HG03135 (cell line): ENCODE data around the gene LAMA2.

ENCODE experiments used
- ATAC-seq: cut with Tn5 transposase; IDR thresholded peaks from one replicate; pipeline ENCODE4 v1.9.1; 2021; ENCODE audit warnings: mild to moderate bottlenecking, moderate library complexity; ENCODE audit not compliant: unreplicated experiment

The LAMA2 gene

DNA sequence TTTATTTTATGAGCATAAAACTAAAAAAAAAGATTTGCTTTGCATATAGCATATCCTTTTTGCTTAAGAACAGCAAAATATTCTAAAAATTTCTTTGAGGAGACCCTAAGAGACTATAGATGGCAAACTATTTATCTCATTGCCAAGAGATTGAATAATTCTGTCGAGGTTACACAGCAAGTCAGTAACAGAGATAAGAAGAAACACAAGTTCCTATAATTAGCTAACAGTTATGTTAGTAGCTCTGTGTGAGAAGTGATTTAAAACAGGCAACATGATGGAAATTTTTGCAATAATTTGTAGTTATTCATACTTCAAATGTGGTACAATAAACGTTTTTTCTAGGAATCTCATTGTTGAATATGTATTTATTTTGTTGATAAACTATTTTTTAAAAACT, 9.1 kb downstream of the LAMA2 start:
- ATAC-seq: no peak

DNA sequence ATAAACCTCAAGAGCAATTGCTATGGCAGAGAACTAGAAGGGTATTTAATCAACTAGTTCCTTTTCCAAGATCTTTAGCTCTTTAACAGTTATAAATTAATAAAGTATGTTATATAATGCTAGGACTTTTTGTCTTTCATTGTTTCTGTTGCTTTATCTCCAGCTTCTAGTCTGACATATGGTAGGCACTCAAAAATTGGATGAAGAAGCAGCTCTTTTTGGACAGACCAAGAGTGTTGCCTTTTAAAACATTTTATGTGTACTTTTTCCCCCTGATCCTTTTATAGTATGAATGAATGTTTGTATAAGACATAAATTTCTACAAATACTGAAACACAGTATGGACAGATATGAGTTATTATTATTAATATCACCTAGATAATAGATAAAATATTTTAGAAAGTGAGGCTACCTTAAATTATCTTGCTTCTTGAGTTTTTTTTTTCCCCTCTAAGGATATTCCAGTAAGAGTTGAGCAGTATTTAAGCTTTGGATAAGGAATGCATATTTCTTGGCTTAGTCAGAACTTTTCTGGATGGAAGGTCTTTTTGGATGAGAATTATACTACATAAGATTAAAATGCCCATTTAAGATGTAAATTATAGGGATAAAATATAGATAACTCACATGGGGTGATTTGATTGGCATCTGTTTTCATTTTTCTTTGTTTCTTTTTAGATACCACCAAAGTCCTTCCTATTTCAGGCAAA, 16.6 kb downstream of the LAMA2 start:
- ATAC-seq: no peak

DNA sequence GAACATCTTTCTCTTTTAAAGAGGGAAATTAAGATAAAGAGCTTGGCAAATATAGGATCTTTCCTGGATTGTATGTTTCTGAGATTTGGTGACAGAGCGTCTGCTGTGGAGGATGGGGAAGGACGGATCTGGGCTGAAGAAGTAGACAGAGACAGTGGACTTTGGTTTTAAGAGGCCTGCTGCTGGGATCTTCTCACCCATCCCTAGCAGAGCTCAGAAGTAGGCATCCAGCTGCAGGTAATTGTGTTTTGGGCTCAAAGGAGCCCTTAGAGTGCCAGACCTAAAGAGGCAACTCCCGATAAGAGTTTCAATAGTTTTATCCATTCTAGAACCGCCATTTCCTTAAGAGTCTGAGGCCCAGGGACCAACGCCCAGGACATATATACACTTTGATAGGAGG, 20.8 kb downstream of the LAMA2 start:
- no peak for ATAC-seq

DNA sequence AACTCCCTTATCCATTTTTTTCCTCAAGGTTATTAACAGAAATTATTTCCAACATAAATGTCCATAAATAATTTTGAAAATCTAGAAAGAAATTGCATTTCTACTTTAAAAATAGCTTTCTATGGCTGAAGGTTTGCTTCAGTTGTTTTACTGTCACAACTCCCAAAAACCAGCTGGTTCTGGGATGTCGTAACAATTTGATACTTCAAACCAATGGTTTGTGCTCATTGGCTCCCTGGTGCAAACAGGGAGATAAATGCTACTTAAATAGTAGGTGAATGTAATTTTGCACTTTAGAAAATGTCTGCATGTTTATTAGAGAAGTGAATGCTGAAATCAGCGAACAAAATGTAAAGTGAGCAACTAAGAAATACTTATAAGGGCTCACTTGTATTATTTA, 31.1 kb downstream of the LAMA2 start:
- ATAC-seq: no peak

DNA sequence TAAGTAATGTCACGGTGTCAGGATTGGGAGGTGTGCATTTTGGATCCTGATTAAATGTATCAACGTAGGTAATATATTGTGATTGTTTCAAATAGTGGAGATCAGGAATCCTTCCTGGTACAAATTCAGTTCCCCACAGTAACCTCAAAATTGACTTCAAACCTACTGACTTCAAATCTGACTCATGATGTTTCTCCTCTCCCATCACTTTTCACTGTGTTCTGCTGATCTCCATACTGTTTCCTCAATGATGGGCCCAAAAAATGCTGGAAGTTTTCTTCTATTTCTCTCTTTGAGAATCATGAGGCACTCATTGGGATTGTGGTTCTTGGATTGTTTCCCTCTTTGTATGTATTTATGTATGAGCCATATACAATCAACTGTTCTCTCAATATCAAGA, 35.9 kb downstream of the LAMA2 start:
- ATAC-seq: no peak

DNA sequence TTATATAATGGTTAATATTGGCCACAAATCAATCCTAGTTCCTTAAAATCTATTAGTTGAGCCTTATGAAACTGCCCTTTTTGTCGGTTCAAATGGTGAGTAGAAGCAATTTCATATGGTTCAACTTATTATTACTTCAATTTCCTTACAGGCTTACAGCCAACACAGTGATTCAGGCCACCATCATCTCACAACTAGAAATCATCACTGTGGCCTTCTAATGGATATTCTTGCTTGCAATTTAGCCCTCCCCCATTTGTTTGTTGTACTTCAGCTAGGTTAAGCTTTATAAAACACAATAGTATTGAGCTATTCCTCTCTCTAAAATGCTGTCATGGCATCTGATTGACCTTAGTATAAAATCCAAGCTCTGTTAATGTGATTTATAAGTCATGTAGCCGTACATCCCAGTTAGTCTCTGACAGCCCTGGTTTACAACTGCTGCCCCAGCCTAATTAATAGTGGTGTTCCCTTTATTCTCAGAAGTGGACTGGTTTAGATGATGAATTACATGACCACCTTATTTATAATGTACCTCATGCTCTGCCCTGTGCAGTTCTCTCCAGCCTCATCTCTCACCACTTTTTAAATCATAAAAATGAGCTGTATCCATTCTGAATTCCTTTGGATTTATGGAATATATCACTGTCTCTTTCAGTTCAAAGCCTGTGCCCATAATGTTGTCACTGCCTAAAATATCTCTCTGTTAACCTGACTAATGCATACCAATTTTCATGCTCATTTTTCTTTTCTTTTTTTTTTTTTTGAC, 36.7 kb downstream of the LAMA2 start:
- ATAC-seq: no peak

DNA sequence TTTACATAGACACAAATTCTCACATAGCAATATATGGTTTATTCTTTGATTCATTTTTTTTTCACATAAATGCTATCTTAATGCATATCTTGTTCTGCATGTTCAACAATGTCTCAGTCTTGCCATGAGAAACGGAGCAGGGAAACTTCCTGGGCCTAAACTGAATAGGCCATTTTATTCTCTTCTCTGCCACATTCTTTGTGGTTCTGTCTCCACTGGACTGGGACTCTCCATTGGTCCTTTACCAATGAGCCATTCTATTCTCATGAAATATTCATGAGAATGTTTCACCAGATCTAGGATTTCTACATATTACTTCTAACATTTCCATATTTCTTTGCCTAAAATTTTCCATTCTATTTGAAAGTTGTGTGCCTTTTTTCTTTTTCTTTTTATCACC, 42.8 kb downstream of the LAMA2 start:
- no peak for ATAC-seq

DNA sequence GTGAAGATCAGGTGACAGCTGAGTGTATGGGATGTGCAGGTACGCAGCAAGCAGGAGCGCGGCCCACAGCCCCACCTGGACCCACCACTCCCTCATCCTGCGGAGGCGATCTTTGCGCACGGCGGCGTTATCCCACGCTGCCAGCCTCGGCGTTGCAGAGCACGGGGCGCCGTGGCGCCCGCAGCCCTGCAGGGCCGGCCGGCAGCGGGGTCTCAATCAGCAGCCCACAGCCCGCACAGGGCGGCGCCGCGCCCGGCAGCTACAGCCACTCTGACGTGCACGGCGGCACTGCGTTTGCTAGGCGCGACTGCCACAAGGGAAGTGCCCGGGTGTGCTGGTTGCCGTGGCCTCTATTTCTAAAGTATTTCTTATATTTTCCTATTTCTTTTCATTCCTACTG, 46.9 kb downstream of the LAMA2 start:
- ATAC-seq: no peak

DNA sequence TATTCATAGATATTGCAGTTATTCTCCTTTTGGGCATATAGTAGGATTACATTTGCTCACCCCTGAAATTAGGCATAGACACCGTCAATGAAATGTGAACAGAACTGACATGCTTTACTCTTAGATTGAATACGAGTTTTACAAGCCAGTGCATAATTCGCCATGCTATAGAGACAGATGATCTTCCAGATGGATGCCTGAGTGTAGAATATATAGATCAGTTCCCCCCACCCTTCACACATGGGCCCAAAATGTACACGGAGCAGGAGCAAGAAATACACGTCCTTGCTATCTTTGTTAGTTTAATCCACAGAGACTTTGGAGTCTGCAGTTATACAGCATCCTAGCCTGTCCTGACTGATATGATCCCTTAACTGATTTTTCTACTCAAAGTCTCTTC, 47.4 kb downstream of the LAMA2 start:
- no peak for ATAC-seq

DNA sequence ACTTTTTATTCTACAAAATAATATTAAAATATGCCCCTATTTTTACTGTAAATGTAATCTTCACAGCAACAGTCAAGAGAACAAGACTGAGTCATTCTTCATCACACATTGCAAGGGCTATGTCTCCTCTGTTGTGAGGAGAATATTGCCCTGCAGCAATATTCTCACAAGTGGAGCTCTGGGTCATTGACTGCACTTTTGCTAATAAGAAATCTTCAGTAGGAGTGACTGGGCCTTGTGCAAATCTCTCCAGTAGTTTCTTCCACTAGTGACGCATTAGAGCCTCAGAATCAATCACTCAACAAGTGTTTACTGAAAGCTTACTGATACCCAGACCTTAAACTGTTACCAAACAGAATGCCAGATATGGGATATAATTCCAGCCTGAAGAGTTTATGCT, 49.1 kb downstream of the LAMA2 start:
- no peak for ATAC-seq

DNA sequence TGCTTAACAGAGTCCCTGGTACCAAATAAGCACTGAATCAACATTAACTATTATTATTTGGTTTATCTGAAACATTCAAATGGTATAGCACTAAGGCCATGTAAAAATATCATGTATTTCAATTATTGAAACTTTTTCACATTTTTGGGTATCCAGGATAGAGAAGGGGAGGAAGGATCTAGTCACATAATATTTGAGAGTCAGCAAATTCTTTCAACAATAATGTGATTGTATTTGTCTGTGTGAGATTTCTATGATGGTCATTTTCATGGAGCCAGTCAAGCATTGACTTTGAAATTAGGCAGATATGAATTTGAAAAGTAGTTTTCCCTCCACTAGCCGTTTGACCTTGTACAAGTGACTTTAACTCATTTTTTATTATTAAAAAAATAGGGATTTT, 67.9 kb downstream of the LAMA2 start:
- ATAC-seq: no peak

DNA sequence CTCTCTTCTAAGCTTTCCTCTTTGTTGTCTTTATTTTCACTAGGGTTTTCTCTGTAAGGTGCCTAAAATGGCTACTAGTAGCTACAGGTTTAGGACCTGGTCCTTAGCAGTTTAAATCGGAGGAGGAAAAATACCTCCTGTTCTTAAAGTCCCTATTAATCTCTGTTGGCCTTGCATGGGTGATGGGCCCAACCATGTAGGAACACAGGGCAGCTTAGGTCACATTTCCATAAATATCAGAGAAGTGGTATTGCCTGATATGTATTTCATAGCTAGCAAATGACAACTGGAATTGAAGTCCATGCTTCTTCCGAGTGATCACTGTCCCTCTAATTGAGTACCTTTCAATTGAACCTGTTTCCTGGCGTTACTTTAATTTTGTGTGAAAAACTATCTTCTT, 70.0 kb downstream of the LAMA2 start:
- no peak for ATAC-seq

DNA sequence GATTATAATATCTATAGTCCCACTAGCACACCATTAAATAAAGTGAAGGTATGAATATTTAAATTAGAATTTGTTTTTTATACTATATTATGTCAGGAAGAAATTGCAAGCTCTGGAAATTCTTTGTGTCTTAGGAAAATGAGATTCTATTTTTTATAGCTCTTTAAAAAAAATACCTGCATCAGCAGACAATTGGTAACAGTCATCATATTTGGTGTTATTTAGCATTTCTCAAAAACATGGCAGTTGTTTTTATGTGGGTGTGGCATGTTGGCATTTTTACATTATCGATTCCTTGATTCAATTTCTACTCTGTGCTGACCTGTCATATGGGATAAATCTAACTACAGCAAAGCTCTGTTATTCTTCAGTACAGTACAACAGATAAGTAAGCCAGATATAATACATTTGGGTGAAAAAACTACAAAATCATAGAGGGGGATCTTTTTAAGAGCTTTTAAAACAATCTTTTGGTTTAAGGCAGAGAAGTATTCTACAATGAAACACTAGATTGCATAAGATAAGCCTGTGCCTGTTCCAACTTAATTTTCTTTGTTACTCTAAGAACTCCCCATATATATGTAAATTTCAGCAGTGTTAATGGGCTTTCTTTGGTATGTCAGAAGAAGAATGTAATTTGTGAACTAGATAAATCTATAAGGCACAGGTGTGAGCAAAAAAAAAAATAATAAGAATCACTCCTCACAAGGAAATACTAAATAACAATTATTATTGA, 71.5 kb downstream of the LAMA2 start:
- no peak for ATAC-seq

DNA sequence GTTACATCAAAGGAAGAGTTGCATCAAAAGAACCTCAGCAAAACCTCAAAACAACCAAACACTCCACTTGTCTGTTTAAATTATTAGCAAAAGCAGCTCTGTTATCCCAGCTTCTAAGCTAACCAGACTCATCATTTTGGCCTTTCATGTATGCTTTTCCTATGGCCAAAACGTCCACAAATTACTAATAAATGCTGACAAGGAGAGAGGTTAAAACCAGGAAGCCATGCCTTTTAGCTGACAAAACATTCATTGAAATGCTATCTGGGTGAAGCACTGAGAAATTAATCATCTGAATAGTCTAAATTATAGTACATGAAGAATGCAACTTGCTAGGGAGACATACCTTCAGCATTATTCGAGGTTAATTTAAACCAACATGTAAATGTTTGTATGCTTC, 80.6 kb downstream of the LAMA2 start:
- ATAC-seq: no peak

DNA sequence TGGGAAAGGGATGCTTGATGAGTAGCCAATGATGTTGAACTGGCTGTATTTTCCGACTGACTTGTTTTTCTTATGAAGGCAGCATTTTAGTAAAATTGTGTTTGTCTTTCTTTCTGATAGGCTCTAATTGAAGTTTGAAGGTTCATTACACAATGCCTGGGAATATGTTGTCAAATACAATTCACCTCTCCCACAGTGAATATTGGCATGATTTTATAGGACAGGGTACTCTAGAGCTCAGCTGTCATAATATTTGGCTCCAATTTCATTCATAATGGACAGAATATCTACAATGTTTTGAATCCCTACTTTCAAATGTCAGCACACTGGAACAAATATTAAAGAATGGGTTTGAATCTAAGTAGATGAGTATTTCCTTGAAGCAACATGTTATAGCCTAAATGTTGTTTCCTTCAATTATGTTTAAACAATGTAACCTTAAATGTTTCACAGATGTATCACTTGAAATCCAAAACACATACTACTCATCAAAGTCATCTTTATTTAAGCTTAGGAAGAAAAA, 81.4 kb downstream of the LAMA2 start:
- no peak for ATAC-seq

DNA sequence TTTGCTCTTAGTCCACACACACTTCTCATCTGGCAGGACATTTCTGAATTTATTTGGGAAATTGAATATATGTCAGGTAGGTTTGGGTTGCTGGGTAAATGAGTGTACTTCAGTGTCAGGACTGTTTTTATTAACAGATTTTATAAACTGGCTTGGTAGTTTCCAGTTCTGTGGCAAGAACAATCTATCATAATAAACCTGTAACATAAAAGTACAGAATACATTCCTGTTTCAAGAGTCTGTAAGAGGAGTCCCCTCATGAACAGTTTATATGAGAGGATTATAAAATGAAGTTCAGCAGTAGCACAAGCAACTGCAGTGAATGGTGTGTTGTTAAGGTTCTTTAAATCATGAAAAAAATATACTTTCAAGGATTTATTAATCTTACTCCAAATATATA, 81.8 kb downstream of the LAMA2 start:
- ATAC-seq: no peak

DNA sequence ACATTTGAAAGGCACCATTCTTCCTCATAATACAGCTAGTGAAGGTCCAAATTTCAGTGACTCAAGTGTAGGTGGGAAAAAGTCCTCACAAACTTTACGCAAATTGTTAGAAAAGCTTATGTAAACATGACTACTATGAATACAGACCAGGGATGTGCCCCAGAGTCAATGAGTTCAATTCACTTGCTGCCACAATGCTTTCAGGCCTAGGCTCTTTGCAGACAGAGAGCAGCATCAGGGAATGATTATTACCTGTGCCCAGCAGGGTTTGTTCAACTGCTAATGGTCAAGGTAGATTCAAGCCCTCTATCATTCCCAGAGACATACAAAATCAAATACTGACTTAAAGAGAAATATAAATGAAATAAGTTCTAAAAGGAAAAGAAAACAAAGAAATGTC, 84.0 kb downstream of the LAMA2 start:
- no peak for ATAC-seq

DNA sequence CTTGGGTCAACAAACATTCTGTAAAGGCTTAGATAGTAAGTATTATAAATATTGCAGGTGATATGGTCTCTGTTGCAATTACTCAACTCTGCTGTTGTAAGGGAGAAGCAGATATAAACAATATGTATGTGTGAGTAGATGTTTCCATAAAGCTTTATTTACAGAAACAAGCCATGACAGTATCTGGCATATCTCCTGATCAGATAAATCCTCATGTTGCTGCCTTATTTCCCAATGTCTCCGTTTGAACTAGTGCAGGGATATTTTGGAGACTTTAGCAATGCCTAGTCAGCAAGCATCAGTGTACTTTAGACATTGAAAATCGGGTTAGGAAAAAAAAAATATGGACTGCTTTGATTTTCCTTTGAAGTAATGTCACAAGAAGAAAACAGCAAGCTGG, 96.1 kb downstream of the LAMA2 start:
- ATAC-seq: no peak

DNA sequence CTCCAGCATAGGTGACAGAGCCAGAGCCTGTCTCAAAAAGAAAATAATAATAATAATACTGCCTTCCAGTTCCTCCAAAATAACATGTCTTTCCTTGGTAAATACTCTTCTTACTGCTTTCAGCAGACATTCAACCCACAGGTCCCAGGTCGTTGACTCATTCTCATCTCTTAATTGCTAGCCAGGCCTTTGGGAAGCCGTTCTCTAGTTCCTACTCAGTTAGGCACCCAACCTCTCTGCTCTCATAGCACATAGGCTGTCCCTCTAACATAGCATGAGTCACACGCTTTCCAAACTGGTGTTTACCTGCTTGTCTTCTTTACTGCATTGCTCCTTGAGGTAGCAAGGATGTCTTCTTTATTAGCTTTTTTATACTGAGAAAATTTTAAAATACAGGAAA, 98.8 kb downstream of the LAMA2 start:
- ATAC-seq: no peak

DNA sequence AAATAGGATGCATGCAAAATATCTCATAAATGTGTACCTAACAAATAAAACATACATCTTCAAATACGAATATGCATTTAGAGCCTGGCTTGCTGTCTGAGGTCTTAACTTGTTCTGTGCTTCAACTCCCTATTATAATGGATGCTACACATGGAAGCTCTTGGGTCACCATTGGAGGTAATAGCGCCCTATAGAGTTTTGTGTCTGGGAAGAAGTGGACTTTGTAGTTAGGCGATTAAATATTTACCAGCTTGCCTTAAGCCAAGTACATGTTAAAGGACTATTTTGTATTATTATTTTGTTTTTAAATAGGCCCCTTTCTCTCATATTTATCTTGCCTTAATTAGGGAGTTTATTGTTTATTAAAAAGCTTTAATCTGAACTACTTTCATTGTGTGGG, 107.4 kb downstream of the LAMA2 start:
- ATAC-seq: no peak

DNA sequence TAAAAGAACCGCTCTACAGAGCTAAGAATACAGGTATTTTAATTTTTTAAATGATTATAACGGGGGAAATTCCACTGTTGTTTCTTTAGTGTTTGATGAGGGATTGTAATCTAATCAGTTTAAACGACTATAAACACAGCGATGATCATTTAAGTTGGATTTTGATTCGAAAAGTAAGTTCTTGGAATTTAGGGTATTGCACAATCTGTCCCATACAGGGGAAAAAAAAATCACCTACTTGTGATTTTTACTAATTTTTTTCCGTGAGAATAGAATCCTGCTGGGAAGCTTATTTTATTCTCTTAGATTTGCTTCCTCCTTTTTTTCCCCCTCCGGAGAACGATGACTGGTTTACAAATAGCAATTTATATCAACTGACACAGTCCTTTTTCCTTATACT, 108.0 kb downstream of the LAMA2 start:
- no peak for ATAC-seq

DNA sequence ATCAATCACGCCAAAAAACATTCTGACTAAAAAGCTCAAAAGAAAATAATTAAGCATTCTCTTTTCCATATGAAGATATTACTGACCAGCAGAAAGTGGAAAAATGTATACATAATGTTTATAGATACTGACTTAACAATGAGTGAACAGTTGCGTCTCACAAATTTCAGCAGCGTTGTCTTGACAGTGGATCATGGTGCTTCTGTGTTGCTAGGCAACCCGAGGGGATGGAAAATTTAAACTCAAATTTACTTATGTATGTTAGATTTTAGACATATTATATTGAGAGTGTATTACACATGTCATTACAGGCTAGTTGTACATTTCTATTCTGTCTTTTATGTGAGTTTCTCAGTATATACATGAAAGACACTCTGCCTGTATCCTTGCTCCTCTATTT, 110.2 kb downstream of the LAMA2 start:
- no peak for ATAC-seq
